Measurements from ENCODE around the gene RETREG1.

Gene RETREG1

DNA sequence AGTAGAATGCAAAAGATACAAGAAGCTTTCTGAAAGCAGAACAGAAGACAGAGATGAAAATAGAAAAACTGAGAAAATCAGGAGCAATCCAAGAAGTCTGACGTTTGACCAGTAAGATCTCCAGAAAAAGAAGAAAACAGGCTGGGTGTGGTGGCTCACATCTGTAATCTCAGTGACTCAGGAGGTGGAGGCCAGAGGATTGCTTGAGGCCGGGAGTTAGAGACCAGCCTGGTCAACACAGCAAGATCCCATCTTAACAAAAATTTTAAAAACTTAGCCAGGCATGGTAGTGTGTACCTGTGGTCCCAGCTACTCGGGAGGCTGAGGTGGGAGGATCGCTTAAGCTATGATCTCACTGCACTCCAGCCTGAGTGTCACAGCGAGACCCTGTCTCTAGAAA, 15.9 kb downstream of the RETREG1 start:
- no CpG with 5 or more reads among the region's 5 CpGs for WGBS (ENCODE audit: extremely low coverage, insufficient coverage, low lambda C conversion rate)
- no peak overlapping the region for H2BK15ac ChIP-seq (replicated peaks; ENCODE audit: low read depth)
- no peaks in the 10 kb centered on the region for H3K27me3 ChIP-seq (ENCODE audit: insufficient read depth, low read length, poor library complexity)
- H3K4me3 ChIP-seq (ENCODE audit: low read length) = no peak overlapping the region
- H2BK5ac ChIP-seq (ENCODE audit: low read length) = no peak overlapping the region
- no peaks in the 10 kb centered on the region for H3K79me2 ChIP-seq (ENCODE audit: control insufficient read depth, insufficient read depth, low read length)
- H3K18ac ChIP-seq (ENCODE audit: low read length) = no peak overlapping the region
- H4K8ac ChIP-seq (ENCODE audit: low read depth, low read length) = no peak overlapping the region
- no peak overlapping the region for H3K27ac ChIP-seq (ENCODE audit: low read depth, low read length)
- no peak overlapping the region for H4K5ac ChIP-seq (ENCODE audit: low read length)
- H3K4ac ChIP-seq (ENCODE audit: low read depth, low read length) = no peak overlapping the region
- H2BK120ac ChIP-seq (ENCODE audit: low read depth, low read length) = no peak overlapping the region
- H3K4me2 ChIP-seq (ENCODE audit: low read length) = no peak overlapping the region
- DNase-seq = no peak
- H3K23ac ChIP-seq (ENCODE audit: low read length) = no peak overlapping the region
- H3K4me1 ChIP-seq (ENCODE audit: control insufficient read depth, low read depth, low read length) = no peaks in the 10 kb centered on the region
- no peak overlapping the region for H3K56ac ChIP-seq (ENCODE audit: low read length)
- H3K9ac ChIP-seq (ENCODE audit: low read length) = no peak overlapping the region
- H2AK5ac ChIP-seq (ENCODE audit: low read length) = no peak overlapping the region
- no peaks in the 10 kb centered on the region for H3K36me3 ChIP-seq (ENCODE audit: control insufficient read depth, insufficient read depth, low read length)
- no peaks in the 10 kb centered on the region for H3K79me1 ChIP-seq (ENCODE audit: low read length)

DNA sequence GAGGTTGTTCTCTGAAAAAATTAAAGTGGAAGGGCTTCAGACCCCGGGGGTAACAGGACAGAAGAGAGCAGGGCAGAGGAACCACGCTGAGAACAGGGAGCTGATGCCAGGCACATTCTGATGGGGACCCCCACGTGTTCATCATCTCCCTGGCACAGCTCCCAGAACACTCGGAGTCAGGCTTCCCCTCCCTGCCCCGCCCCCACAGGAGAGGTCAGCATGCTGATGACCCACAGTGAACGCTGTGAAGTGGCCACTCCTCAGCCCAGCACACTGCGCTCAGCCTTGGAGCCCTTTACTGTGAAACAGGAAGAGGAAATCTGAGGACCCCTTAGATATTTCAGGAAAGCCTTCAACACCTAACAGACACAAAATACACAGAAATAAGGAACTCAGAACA, 16.4 kb downstream of the RETREG1 start:
- Histone ChIP-seq H2BK5ac (ENCODE audit: low read length) (no peak overlapping the region), H2BK120ac (ENCODE audit: low read depth, low read length) (no peak overlapping the region), H3K79me1 (ENCODE audit: low read length) (no peaks in the 10 kb centered on the region), H2BK15ac (replicated peaks; ENCODE audit: low read depth) (no peak overlapping the region), H3K36me3 (ENCODE audit: control insufficient read depth, insufficient read depth, low read length) (no peaks in the 10 kb centered on the region), H3K4me1 (ENCODE audit: control insufficient read depth, low read depth, low read length) (no peaks in the 10 kb centered on the region), H3K56ac (ENCODE audit: low read length) (no peak overlapping the region), H3K79me2 (ENCODE audit: control insufficient read depth, insufficient read depth, low read length) (no peaks in the 10 kb centered on the region), H3K27me3 (ENCODE audit: insufficient read depth, low read length, poor library complexity) (no peaks in the 10 kb centered on the region), H2AK5ac (ENCODE audit: low read length) (no peak overlapping the region), H3K4me3 (ENCODE audit: low read length) (no peak overlapping the region), H4K8ac (ENCODE audit: low read depth, low read length) (no peak overlapping the region), H3K27ac (ENCODE audit: low read depth, low read length) (no peak overlapping the region), H4K5ac (ENCODE audit: low read length) (no peak overlapping the region), H3K4ac (ENCODE audit: low read depth, low read length) (no peak overlapping the region), H3K4me2 (ENCODE audit: low read length) (no peak overlapping the region), H3K18ac (ENCODE audit: low read length) (no peak overlapping the region), H3K9ac (ENCODE audit: low read length) (no peak overlapping the region), H3K23ac (ENCODE audit: low read length) (no peak overlapping the region)
- no CpG with 5 or more reads among the region's 7 CpGs for WGBS (ENCODE audit: extremely low coverage, insufficient coverage, low lambda C conversion rate)
- no peak for DNase-seq

DNA sequence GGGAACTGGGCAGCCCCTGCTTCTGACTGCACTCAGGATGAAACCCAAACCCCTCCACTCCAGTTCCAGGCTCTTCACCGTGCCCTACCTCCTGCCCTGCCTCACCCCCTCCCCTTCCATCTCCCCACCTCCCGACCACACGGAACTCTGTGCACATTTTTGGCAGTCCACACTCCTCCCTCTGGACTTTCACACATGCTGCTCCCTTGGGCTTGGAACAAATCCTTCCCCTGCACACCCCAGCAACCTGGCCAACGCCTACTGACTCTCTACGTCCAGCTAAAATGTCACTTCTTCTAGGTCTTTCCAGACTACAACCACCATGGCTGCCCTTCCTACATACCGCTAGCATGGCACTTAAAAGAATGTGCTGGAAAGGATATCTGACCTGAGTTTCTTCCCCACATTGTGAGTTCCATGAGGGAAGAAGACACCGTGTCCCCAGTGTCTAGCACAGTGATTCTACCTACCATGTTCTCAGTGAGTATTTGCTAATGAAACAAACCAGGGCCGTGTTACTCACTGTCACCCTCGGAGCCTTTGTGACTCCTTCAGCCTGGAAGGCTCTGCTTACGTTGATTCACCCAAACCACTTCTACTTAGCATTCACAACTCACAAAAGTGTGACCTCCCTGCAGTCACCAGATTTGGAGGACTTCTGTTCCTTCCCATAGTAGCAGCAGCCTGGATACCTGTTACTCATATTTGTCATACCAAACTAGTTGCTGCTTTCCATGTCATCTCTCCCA, 18.7 kb downstream of the RETREG1 start:
- no peak for DNase-seq
- WGBS (ENCODE audit: extremely low coverage, insufficient coverage, low lambda C conversion rate) = no CpG with 5 or more reads among the region's 10 CpGs
- Histone ChIP-seq H3K4me1 (ENCODE audit: control insufficient read depth, low read depth, low read length) (no peaks in the 10 kb centered on the region), H3K36me3 (ENCODE audit: control insufficient read depth, insufficient read depth, low read length) (no peaks in the 10 kb centered on the region), H3K56ac (ENCODE audit: low read length) (no peak overlapping the region), H2BK15ac (replicated peaks; ENCODE audit: low read depth) (no peak overlapping the region), H3K79me1 (ENCODE audit: low read length) (no peaks in the 10 kb centered on the region), H3K18ac (ENCODE audit: low read length) (no peak overlapping the region), H3K4ac (ENCODE audit: low read depth, low read length) (no peak overlapping the region), H3K27me3 (ENCODE audit: insufficient read depth, low read length, poor library complexity) (no peaks in the 10 kb centered on the region), H2BK120ac (ENCODE audit: low read depth, low read length) (no peak overlapping the region), H4K5ac (ENCODE audit: low read length) (no peak overlapping the region), H2AK5ac (ENCODE audit: low read length) (no peak overlapping the region), H4K8ac (ENCODE audit: low read depth, low read length) (no peak overlapping the region), H2BK5ac (ENCODE audit: low read length) (no peak overlapping the region), H3K27ac (ENCODE audit: low read depth, low read length) (no peak overlapping the region), H3K79me2 (ENCODE audit: control insufficient read depth, insufficient read depth, low read length) (no peaks in the 10 kb centered on the region), H3K4me2 (ENCODE audit: low read length) (no peak overlapping the region), H3K4me3 (ENCODE audit: low read length) (no peak overlapping the region), H3K9ac (ENCODE audit: low read length) (no peak overlapping the region), H3K23ac (ENCODE audit: low read length) (no peak overlapping the region)

DNA sequence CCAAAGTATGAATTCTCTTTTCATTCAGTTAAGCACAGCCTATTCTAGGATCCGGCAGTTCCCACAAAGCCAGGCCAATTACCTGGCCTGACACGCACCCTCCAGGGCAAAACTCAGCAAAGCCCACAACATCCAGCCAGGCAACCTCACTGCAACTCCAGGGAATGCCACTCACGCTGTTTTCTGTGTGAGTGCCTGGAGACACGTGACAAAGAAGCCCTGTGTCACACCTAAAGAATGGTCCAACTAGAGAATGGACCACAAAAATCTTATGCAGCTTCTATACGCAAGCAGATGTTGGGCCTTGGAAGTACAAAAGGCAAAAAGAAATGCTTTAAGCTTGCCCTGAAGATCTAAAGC, 20.2 kb downstream of the RETREG1 start:
- Histone ChIP-seq H3K4me3 (ENCODE audit: low read length) (no peak overlapping the region), H3K4ac (ENCODE audit: low read depth, low read length) (no peak overlapping the region), H3K36me3 (ENCODE audit: control insufficient read depth, insufficient read depth, low read length) (no peaks in the 10 kb centered on the region), H3K18ac (ENCODE audit: low read length) (no peak overlapping the region), H4K8ac (ENCODE audit: low read depth, low read length) (no peak overlapping the region), H3K9ac (ENCODE audit: low read length) (no peak overlapping the region), H4K5ac (ENCODE audit: low read length) (no peak overlapping the region), H3K79me2 (ENCODE audit: control insufficient read depth, insufficient read depth, low read length) (no peaks in the 10 kb centered on the region), H2BK15ac (replicated peaks; ENCODE audit: low read depth) (no peak overlapping the region), H3K4me1 (ENCODE audit: control insufficient read depth, low read depth, low read length) (no peaks in the 10 kb centered on the region), H3K79me1 (ENCODE audit: low read length) (no peaks in the 10 kb centered on the region), H3K56ac (ENCODE audit: low read length) (no peak overlapping the region), H3K23ac (ENCODE audit: low read length) (no peak overlapping the region), H2BK120ac (ENCODE audit: low read depth, low read length) (no peak overlapping the region), H2BK5ac (ENCODE audit: low read length) (no peak overlapping the region), H3K27me3 (ENCODE audit: insufficient read depth, low read length, poor library complexity) (no peaks in the 10 kb centered on the region), H2AK5ac (ENCODE audit: low read length) (no peak overlapping the region), H3K27ac (ENCODE audit: low read depth, low read length) (no peak overlapping the region), H3K4me2 (ENCODE audit: low read length) (no peak overlapping the region)
- WGBS (ENCODE audit: extremely low coverage, insufficient coverage, low lambda C conversion rate) = no CpG with 5 or more reads among the region's 5 CpGs
- DNase-seq = no peak

DNA sequence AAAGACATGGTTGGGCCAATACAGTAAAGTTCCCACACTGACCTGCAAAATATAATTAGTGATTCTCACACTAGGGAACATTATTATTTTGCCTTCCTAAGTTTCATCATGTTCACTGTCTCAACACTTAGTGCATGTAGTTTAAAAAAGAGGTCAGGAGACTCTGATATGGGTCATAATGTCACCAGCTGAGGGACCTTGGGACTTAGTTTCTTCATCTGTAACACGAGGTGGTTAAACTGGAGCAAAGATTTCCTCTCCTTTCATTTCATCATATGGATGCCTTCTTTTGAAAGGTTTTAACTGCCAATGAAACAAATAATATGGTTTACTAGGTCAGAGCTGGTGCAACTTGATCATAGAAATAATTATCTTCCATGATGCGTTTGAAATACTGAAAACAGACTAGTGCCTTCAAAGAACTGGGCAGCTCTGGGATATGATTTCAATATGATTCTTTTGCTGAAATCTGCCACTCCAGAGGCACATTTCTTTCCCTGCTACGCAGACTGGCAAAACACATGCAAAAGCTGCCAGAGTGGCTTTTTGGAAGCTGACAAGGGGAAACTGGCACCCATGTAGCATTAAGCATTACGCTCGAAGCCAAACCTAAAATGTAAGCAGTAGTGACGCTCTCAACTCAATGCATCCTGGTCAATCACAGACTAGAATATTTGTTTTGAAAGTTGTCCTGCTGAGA, 20.8 kb downstream of the RETREG1 start:
- H3K56ac ChIP-seq (ENCODE audit: low read length) = no peak overlapping the region
- no peak overlapping the region for H3K9ac ChIP-seq (ENCODE audit: low read length)
- H2AK5ac ChIP-seq (ENCODE audit: low read length) = no peak overlapping the region
- no peaks in the 10 kb centered on the region for H3K27me3 ChIP-seq (ENCODE audit: insufficient read depth, low read length, poor library complexity)
- H3K79me2 ChIP-seq (ENCODE audit: control insufficient read depth, insufficient read depth, low read length) = no peaks in the 10 kb centered on the region
- H3K4ac ChIP-seq (ENCODE audit: low read depth, low read length) = no peak overlapping the region
- H2BK15ac ChIP-seq (replicated peaks; ENCODE audit: low read depth) = no peak overlapping the region
- WGBS (ENCODE audit: extremely low coverage, insufficient coverage, low lambda C conversion rate) = no CpG with 5 or more reads among the region's 6 CpGs
- H3K27ac ChIP-seq (ENCODE audit: low read depth, low read length) = no peak overlapping the region
- H3K36me3 ChIP-seq (ENCODE audit: control insufficient read depth, insufficient read depth, low read length) = no peaks in the 10 kb centered on the region
- H2BK5ac ChIP-seq (ENCODE audit: low read length) = no peak overlapping the region
- H3K4me2 ChIP-seq (ENCODE audit: low read length) = no peak overlapping the region
- H4K5ac ChIP-seq (ENCODE audit: low read length) = no peak overlapping the region
- no peak overlapping the region for H4K8ac ChIP-seq (ENCODE audit: low read depth, low read length)
- H2BK120ac ChIP-seq (ENCODE audit: low read depth, low read length) = no peak overlapping the region
- no peaks in the 10 kb centered on the region for H3K4me1 ChIP-seq (ENCODE audit: control insufficient read depth, low read depth, low read length)
- no peak overlapping the region for H3K4me3 ChIP-seq (ENCODE audit: low read length)
- H3K18ac ChIP-seq (ENCODE audit: low read length) = no peak overlapping the region
- H3K79me1 ChIP-seq (ENCODE audit: low read length) = no peaks in the 10 kb centered on the region
- no peak for DNase-seq
- H3K23ac ChIP-seq (ENCODE audit: low read length) = no peak overlapping the region

All from mesendoderm (in vitro differentiated cells).